Effector CD8-positive, alpha-beta T cell (primary cell): ENCODE results near the gene POU3F3.

Experiments used
- DNase-seq: peaks from one replicate; lab custom pipeline; 2025; lab: John Stamatoyannopoulos, UW

POU3F3 gene

DNA sequence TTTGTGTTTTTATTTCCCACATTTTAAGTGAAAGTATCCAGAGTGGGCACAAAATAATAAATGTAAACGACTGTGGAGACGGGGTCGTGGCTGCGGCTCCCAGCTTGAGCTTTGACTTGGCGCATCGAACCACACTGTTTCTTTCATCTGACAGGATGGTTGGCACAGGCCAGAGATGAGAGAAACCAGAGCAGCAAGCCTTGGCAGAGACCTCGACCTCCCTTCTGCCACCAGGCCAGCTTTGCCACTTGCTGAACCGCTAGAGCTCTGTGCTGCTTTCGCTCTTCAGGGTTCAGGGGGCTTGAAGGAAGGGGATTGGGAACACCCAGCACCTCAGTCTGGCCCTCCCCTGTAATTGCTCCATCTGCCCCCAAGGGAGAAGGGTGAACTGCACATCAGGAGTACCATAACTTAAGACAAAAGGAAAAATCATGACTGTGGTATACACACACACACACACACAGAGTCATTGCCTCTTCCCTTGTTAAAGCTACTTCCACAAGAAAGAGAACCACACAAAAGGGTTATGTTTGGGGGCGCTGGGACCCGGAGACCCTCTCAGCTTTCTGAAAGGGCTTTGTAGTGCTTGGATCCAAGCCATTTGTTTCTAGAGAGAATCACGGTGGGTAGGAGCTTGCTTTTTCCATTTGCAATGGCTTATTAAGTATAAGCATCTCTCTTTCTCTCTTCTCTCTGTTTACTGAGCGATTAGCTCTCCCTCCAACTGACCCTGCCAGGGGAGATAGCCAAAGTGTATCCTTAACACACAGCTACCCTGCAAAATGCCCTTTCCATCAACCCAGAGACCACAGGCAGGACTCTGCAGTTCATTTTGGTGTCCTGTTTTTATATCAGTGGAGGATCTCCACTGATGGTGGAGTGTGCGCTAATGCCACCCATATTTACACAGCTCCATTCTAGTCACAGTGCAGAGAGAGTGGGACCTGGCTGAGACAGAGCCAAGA is 23.0 kb downstream of the POU3F3 start:
- DNase-seq = no peak

DNA sequence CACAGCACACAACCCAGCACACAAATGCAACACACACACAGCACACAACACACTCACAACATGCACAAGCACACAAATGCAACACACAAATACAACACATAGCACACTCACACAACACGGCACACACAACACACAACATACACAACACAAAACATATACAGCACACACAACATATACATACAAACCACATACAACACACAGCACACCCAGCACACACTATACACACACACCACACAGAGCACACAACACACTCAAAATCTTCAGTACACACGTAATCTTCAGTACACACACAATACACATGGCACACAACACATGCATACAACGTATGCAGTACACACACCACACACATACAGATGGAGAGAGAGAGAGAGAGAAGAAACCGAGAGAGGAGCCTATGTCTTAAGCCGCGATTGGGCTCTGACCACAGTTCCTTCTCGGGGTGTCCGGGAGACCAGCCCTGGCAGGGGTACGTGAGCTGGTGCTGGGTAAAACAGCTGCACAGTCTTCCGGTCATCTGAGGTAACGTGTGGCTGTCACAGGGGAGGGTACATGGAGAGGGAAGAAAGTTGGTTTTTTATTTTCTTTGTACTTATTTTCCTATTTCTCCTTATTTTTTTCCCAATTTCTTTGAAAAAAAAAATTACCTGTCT is 25.1 kb downstream of the POU3F3 start:
- no peak for DNase-seq

DNA sequence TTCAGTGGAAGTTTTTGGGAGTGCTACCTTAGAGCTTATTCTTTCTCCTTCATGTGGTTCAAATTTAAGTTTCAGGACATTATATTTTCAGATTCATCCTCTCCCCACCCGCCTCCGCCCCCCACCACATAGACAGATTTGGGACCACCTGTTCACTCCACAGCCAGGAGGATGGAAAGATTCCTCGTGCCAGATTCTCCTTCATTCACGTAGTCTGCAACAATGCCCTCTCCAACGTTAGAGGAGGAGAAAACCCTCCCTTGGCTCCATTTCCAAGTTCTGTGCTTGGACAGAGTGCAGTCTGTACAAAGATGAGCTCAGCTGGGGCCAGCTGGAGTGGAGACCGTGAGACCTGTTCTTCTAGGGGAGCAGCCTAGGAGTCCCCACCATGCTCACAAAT is 26.2 kb downstream of the POU3F3 start:
- no peak for DNase-seq

GRCh38 chr2:104883357-104883756 is 29.4 kb downstream of the POU3F3 start:
- DNase-seq = no peak

- no peak for DNase-seq
Measured at GRCh38 chr2:104885119-104885782, 31.3 kb downstream of the POU3F3 start.

- no peak for DNase-seq
Measured at GRCh38 chr2:104887676-104888075, 33.8 kb downstream of the POU3F3 start.

DNA sequence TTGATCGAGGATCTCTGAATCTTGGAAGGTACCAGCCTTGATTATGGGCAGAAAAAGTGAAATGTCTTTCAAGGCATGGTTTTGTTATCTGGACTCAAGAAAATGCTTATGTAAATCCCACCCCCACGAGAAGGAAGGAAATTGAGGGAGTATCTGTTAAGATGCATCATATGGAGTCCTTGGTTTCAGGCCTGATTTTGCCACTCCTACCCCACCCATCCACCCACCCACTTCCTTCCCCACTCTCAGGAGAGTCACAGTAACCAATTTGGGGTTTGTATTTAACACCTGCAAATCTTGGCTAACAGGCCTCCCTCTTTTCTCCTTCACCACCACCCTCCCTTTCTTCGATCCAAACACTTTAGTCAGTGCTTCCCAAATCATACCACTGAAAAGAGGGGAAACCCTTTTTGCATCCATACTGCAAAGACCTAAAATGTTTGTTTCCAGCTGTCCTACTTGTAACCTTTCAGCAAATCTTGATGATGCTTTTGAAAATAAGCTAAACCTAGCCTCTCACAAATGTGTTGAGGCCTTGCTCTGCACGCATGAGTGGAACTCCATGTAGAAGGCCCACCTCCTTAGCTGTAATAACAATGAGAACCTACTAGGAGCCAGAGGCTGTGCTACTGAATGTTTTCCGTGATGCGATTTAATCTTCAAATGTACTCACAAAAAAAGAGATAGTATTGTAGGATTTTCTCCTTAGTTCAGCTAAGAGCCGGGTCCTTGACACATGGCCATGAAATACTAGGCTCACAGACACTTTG is 34.8 kb downstream of the POU3F3 start:
- no peak for DNase-seq

DNA sequence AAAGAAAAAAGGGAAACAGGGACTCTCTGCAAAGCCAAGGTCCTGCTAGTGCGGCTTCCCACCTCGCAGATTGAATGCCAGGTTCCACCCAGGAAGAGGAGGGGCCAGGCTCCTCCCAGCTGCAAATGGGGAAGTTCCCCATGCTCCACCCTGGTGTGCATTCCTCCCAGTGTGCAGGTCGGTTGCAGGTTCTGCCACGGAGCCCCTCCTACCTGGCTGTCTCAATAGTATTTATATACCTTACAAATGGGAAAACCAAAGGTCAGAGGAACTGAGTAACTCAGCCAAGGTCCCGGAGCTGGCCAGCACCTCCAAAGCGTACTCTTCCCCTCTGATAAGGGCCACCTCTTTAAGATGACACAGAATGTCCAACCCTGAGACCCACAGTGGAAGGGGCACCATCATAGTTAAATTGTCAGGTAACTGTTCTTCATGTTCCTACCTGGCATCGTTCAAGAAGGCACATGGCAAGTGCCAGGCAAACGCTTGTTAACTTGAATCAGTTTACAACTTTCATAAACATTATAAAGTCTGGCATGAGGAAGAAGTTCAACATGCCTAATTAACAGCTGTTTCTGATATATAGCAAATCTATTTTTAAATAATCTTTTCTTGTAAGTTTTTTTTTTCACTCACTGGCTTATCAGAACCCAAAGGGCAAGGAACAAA is 35.5 kb downstream of the POU3F3 start:
- DNase-seq = no peak

DNA sequence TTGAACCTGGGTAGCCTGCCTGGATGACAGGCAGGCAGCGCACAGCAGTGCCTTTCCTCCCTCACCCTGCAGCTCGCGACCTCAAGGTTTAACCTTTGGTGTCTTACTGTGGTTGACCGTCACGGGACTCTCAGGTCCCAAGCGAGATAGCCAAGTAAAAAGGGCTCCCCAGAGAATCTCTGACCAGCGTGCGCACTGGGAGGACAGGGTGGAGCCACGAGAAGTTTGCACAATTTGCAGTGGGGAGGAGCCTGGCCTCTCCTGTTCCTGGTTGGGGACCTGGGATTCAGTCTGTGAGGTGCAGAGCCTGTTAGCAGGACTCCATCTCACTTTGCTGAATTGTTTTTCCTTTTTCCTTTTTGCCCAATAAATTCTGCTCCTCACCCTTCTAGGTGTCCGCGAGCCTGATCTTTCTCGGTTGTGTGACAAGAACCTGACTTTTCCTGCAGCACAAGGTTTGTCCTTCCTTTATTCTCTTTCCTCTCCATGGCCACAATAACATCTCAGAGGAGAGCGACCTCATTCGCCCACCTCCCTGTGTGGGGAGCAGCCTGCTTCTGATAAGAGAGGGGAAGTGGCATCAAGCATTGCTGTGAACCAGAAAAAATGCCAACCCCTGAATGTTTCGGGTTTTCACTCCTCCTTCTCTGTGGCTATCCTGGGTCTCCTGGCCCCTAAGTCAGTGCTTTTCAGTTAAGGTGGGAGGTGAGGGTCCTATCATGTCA is 36.2 kb downstream of the POU3F3 start:
- no peak for DNase-seq

DNA sequence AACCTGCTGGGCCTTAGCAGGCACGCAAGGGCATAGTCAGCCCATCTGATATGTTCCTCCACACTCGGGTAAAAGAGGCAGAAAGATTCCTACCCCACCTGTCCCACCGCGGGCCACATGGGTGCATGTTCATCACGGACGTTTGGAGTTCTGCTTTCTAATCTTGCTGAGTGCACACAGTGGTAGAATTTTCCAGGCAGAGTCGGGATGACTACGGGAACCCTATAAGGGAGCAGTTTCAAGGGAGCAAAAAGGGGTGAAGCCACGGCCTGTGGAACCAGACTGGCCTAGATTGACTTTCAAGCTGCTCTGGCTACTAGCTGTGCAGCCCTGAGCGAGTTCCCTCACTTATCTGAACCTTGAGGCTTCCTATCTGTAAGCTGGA is 36.8 kb downstream of the POU3F3 start:
- DNase-seq = no peak

- DNase-seq = no peak
Measured at GRCh38 chr2:104891145-104891544, 37.2 kb downstream of the POU3F3 start.

GRCh38 chr2:104896446-104896845 is 42.5 kb downstream of the POU3F3 start:
- DNase-seq = no peak

GRCh38 chr2:104897515-104898184 is 43.7 kb downstream of the POU3F3 start:
- DNase-seq = no peak

DNA sequence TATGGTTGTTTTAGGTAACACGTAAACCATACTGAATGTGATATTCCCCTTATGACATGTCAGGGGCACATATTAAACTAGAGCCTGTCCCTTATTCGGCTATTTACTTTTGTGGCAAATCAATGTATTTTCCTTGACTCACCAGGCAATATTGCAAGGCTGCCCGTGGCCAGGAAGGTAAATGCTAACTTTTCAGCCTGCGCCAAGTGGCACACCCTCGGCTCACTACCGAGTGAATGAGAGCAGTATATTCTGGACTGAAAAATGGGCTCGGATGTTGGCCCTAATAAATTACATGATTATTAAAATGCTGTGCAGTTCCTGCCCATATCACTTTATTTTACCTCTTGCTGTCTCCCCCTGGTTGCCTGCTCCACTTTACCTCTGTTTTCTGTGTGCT is 46.7 kb downstream of the POU3F3 start:
- no peak for DNase-seq

- no peak for DNase-seq
Measured at GRCh38 chr2:104901037-104901881, 47.3 kb downstream of the POU3F3 start.

DNA sequence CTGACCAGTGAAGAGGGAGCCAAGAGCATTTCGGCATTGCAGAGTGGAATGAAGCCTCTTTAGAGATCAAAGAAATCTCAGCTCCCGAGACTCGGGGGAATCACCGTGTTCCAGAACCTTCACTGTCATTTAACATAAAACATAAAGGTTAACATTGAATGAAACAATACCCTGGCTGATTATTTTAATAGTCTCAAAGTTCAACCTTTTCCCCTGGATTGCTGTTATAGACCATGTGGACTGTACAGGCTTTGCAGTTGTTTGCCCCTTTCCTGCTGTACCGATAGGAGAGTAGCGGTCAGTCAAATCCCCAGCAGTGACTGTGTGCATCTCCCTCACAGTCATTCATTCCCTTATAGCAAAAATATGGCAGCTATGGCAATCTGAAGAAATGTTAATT is 48.4 kb downstream of the POU3F3 start:
- DNase-seq = no peak
